ENCODE data around the gene EVI5L.
"Not testable (repeated sequence)": the region's sequence is repeated elsewhere in the genome, so short reads cannot be mapped to it uniquely, and the experiment has no call there.

The EVI5L gene

GRCh38 chr19:7883105-7883504 lies 53.1 kb downstream of the EVI5L start:
- Histone ChIP-seq H3K36me3 (ENCODE audit: control insufficient read depth, insufficient read depth, low read length, severe bottlenecking) (no peaks in the 10 kb centered on the region), H3K27me3 (replicated peaks; ENCODE audit: control insufficient read depth, insufficient read depth, low read length) (peaks cover 6% of the 10 kb centered on the region)
- no peak for DNase-seq (ENCODE audit: low read depth)

GRCh38 chr19:7883796-7884570 lies 54.0 kb downstream of the EVI5L start:
- DNase-seq (ENCODE audit: low read depth): no peak
- H3K36me3 ChIP-seq (ENCODE audit: control insufficient read depth, insufficient read depth, low read length, severe bottlenecking): no peaks in the 10 kb centered on the region
- H3K4me3 ChIP-seq (ENCODE audit: low read length): no peak overlapping the region
- H3K9me3 ChIP-seq (ENCODE audit: control insufficient read depth, low read length): no peaks in the 10 kb centered on the region
- peaks cover 6% of the 10 kb centered on the region for H3K27me3 ChIP-seq (replicated peaks; ENCODE audit: control insufficient read depth, insufficient read depth, low read length)
- H3K9ac ChIP-seq (ENCODE audit: low read length): no peak overlapping the region
- H3K4me1 ChIP-seq (ENCODE audit: control insufficient read depth, insufficient read depth, low read length): no peaks in the 10 kb centered on the region

More at GRCh38 chr19:7883105-7883504, 53.1 kb downstream of the EVI5L start:
- no peak overlapping the region for H3K4me3 ChIP-seq (ENCODE audit: low read length)
- H3K9me3 ChIP-seq (ENCODE audit: control insufficient read depth, low read length): no peaks in the 10 kb centered on the region
- H3K4me1 ChIP-seq (ENCODE audit: control insufficient read depth, insufficient read depth, low read length): no peaks in the 10 kb centered on the region
- H3K9ac ChIP-seq (ENCODE audit: low read length): no peak overlapping the region

- Histone ChIP-seq H3K4me3 (ENCODE audit: low read length) (no peak overlapping the region), H3K27me3 (replicated peaks; ENCODE audit: control insufficient read depth, insufficient read depth, low read length) (peaks cover 6% of the 10 kb centered on the region), H3K9me3 (ENCODE audit: control insufficient read depth, low read length) (no peaks in the 10 kb centered on the region), H3K9ac (ENCODE audit: low read length) (no peak overlapping the region), H3K4me1 (ENCODE audit: control insufficient read depth, insufficient read depth, low read length) (no peaks in the 10 kb centered on the region), H3K36me3 (ENCODE audit: control insufficient read depth, insufficient read depth, low read length, severe bottlenecking) (no peaks in the 10 kb centered on the region)
- DNase-seq (ENCODE audit: low read depth): no peak
Measured at GRCh38 chr19:7885818-7886217, 55.8 kb downstream of the EVI5L start.

GRCh38 chr19:7887408-7888144 lies 57.6 kb downstream of the EVI5L start:
- Histone ChIP-seq H3K4me1 (ENCODE audit: control insufficient read depth, insufficient read depth, low read length) (no peaks in the 10 kb centered on the region), H3K36me3 (ENCODE audit: control insufficient read depth, insufficient read depth, low read length, severe bottlenecking) (no peaks in the 10 kb centered on the region), H3K4me3 (ENCODE audit: low read length) (peak overlapping the region; percentile 79), H3K27me3 (replicated peaks; ENCODE audit: control insufficient read depth, insufficient read depth, low read length) (no peaks in the 10 kb centered on the region), H3K9ac (ENCODE audit: low read length) (peak overlapping the region; percentile 14), H3K9me3 (ENCODE audit: control insufficient read depth, low read length) (no peaks in the 10 kb centered on the region)
- DNase-seq (ENCODE audit: low read depth): no peak

- Histone ChIP-seq H3K36me3 (ENCODE audit: control insufficient read depth, insufficient read depth, low read length, severe bottlenecking) (no peaks in the 10 kb centered on the region), H3K9ac (ENCODE audit: low read length) (peak within 1 kb of the TSS; percentile 89), H3K4me3 (ENCODE audit: low read length) (peak within 1 kb of the TSS; percentile 79), H3K27me3 (replicated peaks; ENCODE audit: control insufficient read depth, insufficient read depth, low read length) (no peaks in the 10 kb centered on the region), H3K4me1 (ENCODE audit: control insufficient read depth, insufficient read depth, low read length) (no peaks in the 10 kb centered on the region), H3K9me3 (ENCODE audit: control insufficient read depth, low read length) (no peaks in the 10 kb centered on the region)
- peak; percentile 91 for DNase-seq (ENCODE audit: low read depth)
Measured at GRCh38 chr19:7888145-7888825, 58.3 kb downstream of the EVI5L start, which contains the start of gene LRRC8E. TSS of gene LRRC8E (plus strand) at chr19:7888510. CDS start at chr19:7895604, 7,094 bp downstream.

GRCh38 chr19:7888826-7889217 lies 58.8 kb downstream of the EVI5L start:
- no peak for DNase-seq (ENCODE audit: low read depth)
- Histone ChIP-seq H3K36me3 (ENCODE audit: control insufficient read depth, insufficient read depth, low read length, severe bottlenecking) (no peaks in the 10 kb centered on the region), H3K9ac (ENCODE audit: low read length) (peak overlapping the region; percentile 89), H3K9me3 (ENCODE audit: control insufficient read depth, low read length) (no peaks in the 10 kb centered on the region), H3K4me3 (ENCODE audit: low read length) (peak overlapping the region; percentile 79), H3K4me1 (ENCODE audit: control insufficient read depth, insufficient read depth, low read length) (no peaks in the 10 kb centered on the region), H3K27me3 (replicated peaks; ENCODE audit: control insufficient read depth, insufficient read depth, low read length) (no peaks in the 10 kb centered on the region)

- H3K27me3 ChIP-seq (replicated peaks; ENCODE audit: control insufficient read depth, insufficient read depth, low read length); H3K9me3 ChIP-seq (ENCODE audit: control insufficient read depth, low read length); H3K4me3 ChIP-seq (ENCODE audit: low read length); DNase-seq (ENCODE audit: low read depth); H3K36me3 ChIP-seq (ENCODE audit: control insufficient read depth, insufficient read depth, low read length, severe bottlenecking); H3K9ac ChIP-seq (ENCODE audit: low read length); H3K4me1 ChIP-seq (ENCODE audit: control insufficient read depth, insufficient read depth, low read length): not testable (repeated sequence)
Measured at GRCh38 chr19:7893362-7894101, 63.5 kb downstream of the EVI5L start.

- no peaks in the 10 kb centered on the region for H3K9me3 ChIP-seq (ENCODE audit: control insufficient read depth, low read length)
- H3K4me1 ChIP-seq (ENCODE audit: control insufficient read depth, insufficient read depth, low read length): peaks cover 4% of the 10 kb centered on the region
- DNase-seq (ENCODE audit: low read depth): no peak
- H3K36me3 ChIP-seq (ENCODE audit: control insufficient read depth, insufficient read depth, low read length, severe bottlenecking): peaks cover 13% of the 10 kb centered on the region
- no peak overlapping the region for H3K4me3 ChIP-seq (ENCODE audit: low read length)
- H3K27me3 ChIP-seq (replicated peaks; ENCODE audit: control insufficient read depth, insufficient read depth, low read length): no peaks in the 10 kb centered on the region
- H3K9ac ChIP-seq (ENCODE audit: low read length): no peak overlapping the region
Measured at GRCh38 chr19:7894612-7895309, 64.7 kb downstream of the EVI5L start.

GRCh38 chr19:7895565-7895964 lies 65.5 kb downstream of the EVI5L start:
- no peak for DNase-seq (ENCODE audit: low read depth)
- Histone ChIP-seq H3K27me3 (replicated peaks; ENCODE audit: control insufficient read depth, insufficient read depth, low read length) (no peaks in the 10 kb centered on the region), H3K9ac (ENCODE audit: low read length) (no peak overlapping the region), H3K36me3 (ENCODE audit: control insufficient read depth, insufficient read depth, low read length, severe bottlenecking) (peaks cover 14% of the 10 kb centered on the region), H3K4me1 (ENCODE audit: control insufficient read depth, insufficient read depth, low read length) (peaks cover 4% of the 10 kb centered on the region), H3K4me3 (ENCODE audit: low read length) (no peak overlapping the region), H3K9me3 (ENCODE audit: control insufficient read depth, low read length) (no peaks in the 10 kb centered on the region)

GRCh38 chr19:7897292-7897691 lies 67.3 kb downstream of the EVI5L start:
- Histone ChIP-seq H3K27me3 (replicated peaks; ENCODE audit: control insufficient read depth, insufficient read depth, low read length) (no peaks in the 10 kb centered on the region), H3K9me3 (ENCODE audit: control insufficient read depth, low read length) (no peaks in the 10 kb centered on the region), H3K4me3 (ENCODE audit: low read length) (no peak overlapping the region), H3K4me1 (ENCODE audit: control insufficient read depth, insufficient read depth, low read length) (peaks cover 6% of the 10 kb centered on the region), H3K9ac (ENCODE audit: low read length) (no peak overlapping the region), H3K36me3 (ENCODE audit: control insufficient read depth, insufficient read depth, low read length, severe bottlenecking) (peaks cover 14% of the 10 kb centered on the region)
- no peak for DNase-seq (ENCODE audit: low read depth)
